HepG2 (cell line): Measurements from ENCODE around the gene TMC8. TPM values are rescaled to one million over a fixed set of nuclear protein-coding genes. Genes with fewer than 3 reads are reported as not detected.

Experiments used
- ATAC-seq: fragments of 200-7000 bp; cut with Tn5 transposase; 3 replicates; pipeline ENCODE4 v1.9.1; 2020; ENCODE audit warnings: mild to moderate bottlenecking, moderate library complexity
- BruUV-seq: library from RNA; stranded (reverse); fragments of 400-500 nt; replicated peaks from 2 replicates; lab custom pipeline; 2021; lab: Mats Ljungman, UMichigan
- CTCF ChIA-PET: fragments of 300-600 bp; formaldehyde crosslinking; extraction: SDS; loops from one replicate; lab custom pipeline; 2021; ENCODE audit warnings: low total read pairs, inconsistent platforms, low intra/inter-chr PET ratio; lab: Yijun Ruan, JAX
- POLR2A ChIA-PET: fragments of 350-600 bp; sonication (Branson Sonifier 250); formaldehyde crosslinking; loops from one replicate; lab custom pipeline; 2020; ENCODE audit warnings: antibody characterized with exemption, inconsistent platforms; lab: Yijun Ruan, JAX
- DNase-seq: peaks from one replicate; pipeline ENCODE4 v3.0.0-alpha.2; 2015; ENCODE audit warnings: low spot score
- FAIRE-seq: peaks from 3 replicates; lab custom pipeline; 2011; peaks lifted over from hg19 to GRCh38; lab: Jason Lieb, UNC
- H2AFZ ChIP-seq: one replicate; pipeline ENCODE4 v1.6.1; 2011; ENCODE audit warnings: low read length, inconsistent platforms
- H3K27ac ChIP-seq: fragments of 300-600 bp; 3 replicates; pipeline ENCODE4 v1.8.0; 2011; ENCODE audit warnings: mixed run types, mild to moderate bottlenecking, mixed read lengths, low read length, inconsistent platforms; ENCODE audit not compliant: insufficient read depth; ENCODE audit errors: extremely low read length
- H3K27me3 ChIP-seq, 2 experiments: fragments of 200-600 bp in 1 of 2; 2 replicates in 1 of 2; 3 replicates in 1 of 2; pipeline versions ENCODE4 v1.6.0 to v1.8.0; 2011; ENCODE audit warnings: low read length in 2 of 2, mild to moderate bottlenecking in 2 of 2, moderate library complexity in 2 of 2, inconsistent platforms in 1 of 2; ENCODE audit not compliant: insufficient read depth in 2 of 2, control insufficient read depth in 1 of 2
- H3K36me3 ChIP-seq, 2 experiments: fragments of 200-600 bp in 1 of 2; replicated peaks in 1 of 2; 2 replicates in 1 of 2; 3 replicates in 1 of 2; pipeline versions ENCODE4 v1.5.1 to v1.8.0; 2011; ENCODE audit warnings: low read length in 2 of 2, inconsistent platforms in 1 of 2; ENCODE audit not compliant: insufficient read depth in 2 of 2, control insufficient read depth in 1 of 2
- H3K4me1 ChIP-seq: 2 replicates; pipeline ENCODE4 v1.5.1; 2012; ENCODE audit warnings: low read length, inconsistent platforms; ENCODE audit not compliant: insufficient read depth
- H3K4me2 ChIP-seq: 2 replicates; pipeline ENCODE4 v1.6.0; 2011; ENCODE audit warnings: low read depth, low read length, inconsistent platforms
- H3K4me3 ChIP-seq, 3 experiments: fragments of 200-600 bp in 1 of 3; sonication (generic), shearing (Covaris generic) in 1 of 3; replicated peaks in 1 of 3; 2 replicates each; pipeline ENCODE4 v1.5.1; 2011 to 2016; ENCODE audit warnings: low read length in 3 of 3, inconsistent platforms in 2 of 3, low read depth in 2 of 3, mild to moderate bottlenecking in 2 of 3, control low read depth in 1 of 3, mixed read lengths in 1 of 3; ENCODE audit not compliant: insufficient read depth in 1 of 3
- H3K79me2 ChIP-seq: one replicate; pipeline ENCODE4 v1.6.1; 2011; ENCODE audit warnings: low read length, inconsistent platforms; ENCODE audit not compliant: insufficient read depth
- H3K9ac ChIP-seq: 2 replicates; pipeline ENCODE4 v1.6.0; 2011; ENCODE audit warnings: mild to moderate bottlenecking, low read depth, low read length, inconsistent platforms; ENCODE audit not compliant: insufficient read depth
- H3K9me3 ChIP-seq: 2 replicates; pipeline ENCODE4 v1.5.1; 2012; ENCODE audit warnings: mild to moderate bottlenecking, low read length
- H4K20me1 ChIP-seq: 2 replicates; pipeline ENCODE4 v1.6.0; 2011; ENCODE audit warnings: inconsistent platforms, mild to moderate bottlenecking, low read length, moderate library complexity; ENCODE audit not compliant: insufficient read depth
- ETV5 ChIP-seq: IDR thresholded peaks from 2 replicates; pipeline ENCODE4 v1.6.1; 2018; ENCODE audit warnings: missing biosample characterization, missing genetic modification reagents, inconsistent platforms, borderline replicate concordance
- GPN1 ChIP-seq: sonication (generic); formaldehyde crosslinking; IDR thresholded peaks from 2 replicates; pipeline ENCODE4 v1.5.1; 2020; ENCODE audit warnings: missing genetic modification reagents, borderline replicate concordance
- POGK ChIP-seq: sonication (generic); formaldehyde crosslinking; conservative IDR thresholded peaks from 2 replicates; pipeline ENCODE4 v1.8.0; 2022; ENCODE audit warnings: mild to moderate bottlenecking, moderate library complexity, missing genetic modification reagents
- SP5 ChIP-seq: IDR thresholded peaks from 2 replicates; pipeline ENCODE4 v1.6.1; 2016; ENCODE audit warnings: low read depth, borderline replicate concordance
- ZBTB7A ChIP-seq: sonication (generic); formaldehyde crosslinking; IDR thresholded peaks from 2 replicates; pipeline ENCODE4 v1.8.0; 2022; ENCODE audit warnings: mild to moderate bottlenecking, missing genetic modification reagents
- ZNF121 ChIP-seq: sonication (generic); formaldehyde crosslinking; IDR thresholded peaks from 2 replicates; pipeline ENCODE4 v1.5.0; 2020; ENCODE audit warnings: mild to moderate bottlenecking, missing genetic modification reagents
- ZNF44 ChIP-seq: sonication (generic); formaldehyde crosslinking; IDR thresholded peaks from 2 replicates; pipeline ENCODE4 v1.5.1; 2020; ENCODE audit warnings: mild to moderate bottlenecking, missing genetic modification reagents
- ZNF441 ChIP-seq: sonication (generic); formaldehyde crosslinking; IDR thresholded peaks from 2 replicates; pipeline ENCODE4 v1.7.0; 2021; ENCODE audit warnings: missing genetic modification reagents, borderline replicate concordance
- ZNF598 ChIP-seq: sonication (generic); formaldehyde crosslinking; IDR thresholded peaks from 2 replicates; pipeline ENCODE4 v1.5.1; 2020; ENCODE audit warnings: mild to moderate bottlenecking, missing genetic modification reagents, borderline replicate concordance
- WGBS: methylation state at CpG from one replicate; pipeline ENCODE4 v1.1.6; 2017; ENCODE audit warnings: low lambda C conversion rate; 5-methylcytosine and 5-hydroxymethylcytosine counted together
- in situ Hi-C: cut with HindIII; loops from 2 replicates; pipeline ENCODE4 v1.10.0; 2017; ENCODE audit warnings: low pct_unique_long_range_greater_than_20kb; ENCODE audit not compliant: extremely low pct_ligation_motif_present
- intact Hi-C: fragments of 100-400 bp; cut with micrococcal nuclease; formaldehyde crosslinking; loops from one replicate; pipeline ENCODE4 v1.10.0; 2022; ENCODE audit not compliant: unreplicated experiment
- polyA plus RNA-seq, 8 experiments: library from polyadenylated mRNA; depleted of rRNA in 3 of 8; stranded (reverse) in 7 of 8; unstranded in 1 of 8; fragments of >200 nt; fragmentation: Illumina TruSeq in 4 of 8; extraction: Trizol in 4 of 8; gene quantifications; 2 replicates each; pipeline versions ENCODE4 v1.2.1 to v1.2.3, GENCODE V29; 2011 to 2016; ENCODE audit warnings: low read depth in 4 of 8, missing spikeins in 1 of 8, mixed read lengths in 1 of 8; ENCODE audit not compliant: insufficient read depth in 1 of 8
- total RNA-seq, 5 experiments: library from RNA; depleted of rRNA; stranded (reverse); fragments of >200 nt; fragmentation: Illumina TruSeq; extraction: Trizol; gene quantifications; 2 replicates each; pipeline ENCODE4 v1.2.3, GENCODE V29; 2016; ENCODE audit warnings: low read depth in 1 of 5

The TMC8 gene
- total and polyA plus RNA-seq, 2 of the 13 experiments (the other 11 are each of a cell fraction or from before 2014, with no cell fraction given) = 0.53 to 7.8 TPM

- Histone ChIP-seq H3K36me3 (peaks cover 7 to 50% of the 10 kb centered on the region in 2 experiments; a peak in 4 of 5 replicates), H3K79me2 (peaks cover 59% of the 10 kb centered on the region), H3K4me3 (peak overlapping the region; percentile 43 to 94 (median 84)), H3K27me3 (no peaks in the 10 kb centered on the region; a peak in 1 of 5 replicates), H3K9me3 (no peaks in the 10 kb centered on the region), H3K27ac (peak overlapping the region; percentile 78), H3K9ac (peak overlapping the region; percentile 74), H3K4me2 (peak overlapping the region; percentile 99), H4K20me1 (peaks cover 32% of the 10 kb centered on the region), H3K4me1 (peaks cover 62% of the 10 kb centered on the region)
- ATAC-seq = peak; percentile 14
- intact Hi-C loops (loop anchor here (2.0 to 5.0 kb wide), 2 partner anchors 17 to 74 kb away; partner anchors contain the start of gene SYNGR2), in situ Hi-C loops (loop anchor here (5.0 kb wide), 1 partner anchor 74 kb away; no protein-coding TSS in a partner anchor)
- ChIA-PET CTCF (interaction anchor here (1.0 kb wide), 1 partner anchor 46 kb away, joined by 3 read pairs; no protein-coding TSS in a partner anchor), POLR2A (interaction anchor here (0.9 to 3.5 kb wide), 22 partner anchors 9 to 235 kb away, joined by 3 to 28 read pairs (median 6); partner anchors contain the start of genes TMC6, TMC8 and TNRC6C)
- WGBS = 48% methylated on average over 10 of the region's 10 CpGs
- peak; percentile 23 for FAIRE-seq
- no peak for TF ChIP-seq GPN1 (CRISPR knock-in tag)
- TF ChIP-seq ZNF441 (CRISPR knock-in tag) = no peak
- 0 out of 2 replicates have a peak, but pooled peaks have one; percentile 11 for TF ChIP-seq ETV5
- TF ChIP-seq ZBTB7A (CRISPR knock-in tag) = 0 out of 2 replicates have a peak, but pooled peaks have one; percentile 7
- TF ChIP-seq ZNF598 = 0 out of 2 replicates have a peak, but pooled peaks have one; percentile 21
- TF ChIP-seq SP5 (CRISPR knock-in tag) = 0 out of 2 replicates have a peak, but pooled peaks have one; percentile 11
- peak; percentile 90 for TF ChIP-seq ZNF121
- TF ChIP-seq POGK (CRISPR knock-in tag) = no peak
- TF ChIP-seq ZNF44 (CRISPR knock-in tag) = 0 out of 2 replicates have a peak, but pooled peaks have one; percentile 56
- TF ChIP-seq, all 625 proteins: peak for 6
- H2AFZ ChIP-seq = no peak overlapping the region
- DNase-seq = no peak
- no TSS peak for BruUV-seq
Observed at GRCh38 chr17:78185981-78186691, 55.6 kb downstream of the TMC8 start.
